HG02798 (cell line): ENCODE data around the gene MICAL3.

Source experiments
- ATAC-seq: cut with Tn5 transposase; IDR thresholded peaks from one replicate; pipeline ENCODE4 v1.9.1; 2021; ENCODE audit warnings: mild to moderate bottlenecking; ENCODE audit not compliant: unreplicated experiment, poor library complexity

The MICAL3 gene

GRCh38 chr22:17902960-17903359 is 121.4 kb downstream of the MICAL3 start:
- ATAC-seq, result no peak

- ATAC-seq, result no peak
Measured at GRCh38 chr22:17898375-17898774, 126.0 kb downstream of the MICAL3 start.

GRCh38 chr22:17897858-17898257 is 126.5 kb downstream of the MICAL3 start:
- no peak for ATAC-seq

GRCh38 chr22:17897426-17897825 is 126.9 kb downstream of the MICAL3 start:
- ATAC-seq, result no peak

GRCh38 chr22:17896586-17896985 is 127.8 kb downstream of the MICAL3 start:
- no peak for ATAC-seq

- no peak for ATAC-seq
Measured at GRCh38 chr22:17893900-17894535, 130.3 kb downstream of the MICAL3 start.

GRCh38 chr22:17892376-17892775 is 132.0 kb downstream of the MICAL3 start:
- no peak for ATAC-seq

GRCh38 chr22:17891481-17892167 is 132.7 kb downstream of the MICAL3 start:
- ATAC-seq, result no peak

- no peak for ATAC-seq
Measured at GRCh38 chr22:17890892-17891291, 133.5 kb downstream of the MICAL3 start.

GRCh38 chr22:17890245-17890671 is 134.1 kb downstream of the MICAL3 start:
- no peak for ATAC-seq

- no peak for ATAC-seq
Measured at GRCh38 chr22:17888855-17889254, 135.5 kb downstream of the MICAL3 start.

- ATAC-seq, result no peak
Measured at GRCh38 chr22:17888439-17888838, 135.9 kb downstream of the MICAL3 start.

GRCh38 chr22:17884893-17885292 is 139.5 kb downstream of the MICAL3 start:
- ATAC-seq, result no peak

- no peak for ATAC-seq
Measured at GRCh38 chr22:17884084-17884483, 140.3 kb downstream of the MICAL3 start.

GRCh38 chr22:17883356-17883755 is 141.0 kb downstream of the MICAL3 start:
- ATAC-seq, result no peak

GRCh38 chr22:17882727-17883126 is 141.6 kb downstream of the MICAL3 start:
- ATAC-seq, result no peak

GRCh38 chr22:17882162-17882561 is 142.2 kb downstream of the MICAL3 start:
- ATAC-seq, result no peak

- no peak for ATAC-seq
Measured at GRCh38 chr22:17881366-17881765, 143.0 kb downstream of the MICAL3 start.

- ATAC-seq, result no peak
Measured at GRCh38 chr22:17880468-17880867, 143.9 kb downstream of the MICAL3 start.

GRCh38 chr22:17880020-17880419 is 144.3 kb downstream of the MICAL3 start:
- ATAC-seq, result no peak

- no peak for ATAC-seq
Measured at GRCh38 chr22:17878941-17879340, 145.4 kb downstream of the MICAL3 start.

GRCh38 chr22:17878186-17878694 is 146.1 kb downstream of the MICAL3 start:
- ATAC-seq, result no peak
